ENCODE measurements around the gene ABCC5.

The ABCC5 gene

DNA sequence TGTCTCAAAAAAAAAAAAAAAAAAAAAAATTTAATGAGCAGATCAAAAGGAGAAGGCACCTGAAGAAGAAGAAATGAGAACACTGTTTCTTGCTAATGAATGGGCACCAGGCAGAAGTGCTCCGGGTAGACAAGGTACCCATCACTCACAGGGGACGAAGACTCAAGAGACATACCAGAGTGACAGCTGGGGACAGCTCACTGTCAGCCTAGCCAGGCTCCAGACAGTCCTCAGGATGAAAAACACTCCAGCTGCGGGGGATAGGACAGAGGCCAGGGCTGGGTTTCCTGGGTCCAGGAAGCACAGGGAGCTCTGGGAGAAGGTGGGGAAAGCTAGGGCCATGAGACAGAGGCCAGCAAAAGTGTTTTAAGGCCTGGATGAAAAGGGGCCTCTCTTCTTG, 84.5 kb downstream of the ABCC5 start:
- TF ChIP-seq CTCF (IDR thresholded peaks at IDR 0.05; ENCODE audit: insufficient read depth, low read length, poor library complexity, severe bottlenecking) (no peak), EZH2phosphoT487 (conservative IDR thresholded peaks at IDR 0.05; ENCODE audit: low read length) (no peak)
- Histone ChIP-seq H3K79me2 (ENCODE audit: insufficient read depth, low read length) (no peaks in the 10 kb centered on the region), H3F3A (ENCODE audit: insufficient read depth) (no peaks in the 10 kb centered on the region), H3K4me2 (ENCODE audit: low read depth, low read length, poor library complexity, severe bottlenecking) (no peak overlapping the region), H2AFZ (ENCODE audit: low read depth, low read length, severe bottlenecking) (no peak overlapping the region), H3K4me3 (ENCODE audit: insufficient read depth, low read length, poor library complexity, severe bottlenecking) (no peak overlapping the region), H3K9ac (ENCODE audit: low read length) (no peak overlapping the region), H3K9me3 (ENCODE audit: insufficient read depth, low read length) (no peaks in the 10 kb centered on the region), H4K20me1 (ENCODE audit: low read depth, low read length) (no peaks in the 10 kb centered on the region), H3K9me2 (replicated peaks; ENCODE audit: insufficient read depth, low read length) (no peaks in the 10 kb centered on the region), H3K36me3 (ENCODE audit: low read length) (no peaks in the 10 kb centered on the region), H3K27ac (ENCODE audit: low read depth, low read length) (no peak overlapping the region), H3K27me3 (ENCODE audit: low read length) (no peaks in the 10 kb centered on the region)

DNA sequence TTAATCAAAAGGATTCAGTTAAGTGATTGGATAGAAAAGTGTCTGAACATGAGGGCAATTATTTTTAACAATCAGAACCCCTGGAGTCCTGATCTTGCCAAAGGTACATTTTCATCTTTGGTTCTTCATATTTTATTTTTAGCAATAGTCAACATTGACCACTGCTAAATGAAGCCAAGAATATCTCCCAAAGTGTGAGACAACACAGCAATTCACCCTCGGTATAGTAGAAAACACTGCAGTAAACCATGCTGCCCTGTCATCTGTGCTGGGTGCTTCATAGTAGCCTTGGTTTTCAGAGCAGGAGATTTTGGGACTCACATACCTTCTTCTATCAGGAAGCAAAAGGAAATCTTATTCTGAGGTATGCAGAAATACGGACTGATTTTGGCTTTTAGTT, 85.8 kb downstream of the ABCC5 start:
- no peaks in the 10 kb centered on the region for H3K9me2 ChIP-seq (replicated peaks; ENCODE audit: insufficient read depth, low read length)
- H3K4me3 ChIP-seq (ENCODE audit: insufficient read depth, low read length, poor library complexity, severe bottlenecking) = no peak overlapping the region
- no peak for TF ChIP-seq EZH2phosphoT487 (conservative IDR thresholded peaks at IDR 0.05; ENCODE audit: low read length)
- no peak for TF ChIP-seq CTCF (IDR thresholded peaks at IDR 0.05; ENCODE audit: insufficient read depth, low read length, poor library complexity, severe bottlenecking)
- H3K9me3 ChIP-seq (ENCODE audit: insufficient read depth, low read length) = no peaks in the 10 kb centered on the region
- H3K27me3 ChIP-seq (ENCODE audit: low read length) = no peaks in the 10 kb centered on the region
- H3K4me2 ChIP-seq (ENCODE audit: low read depth, low read length, poor library complexity, severe bottlenecking) = no peak overlapping the region
- no peak overlapping the region for H3K9ac ChIP-seq (ENCODE audit: low read length)
- H2AFZ ChIP-seq (ENCODE audit: low read depth, low read length, severe bottlenecking) = no peak overlapping the region
- no peaks in the 10 kb centered on the region for H3F3A ChIP-seq (ENCODE audit: insufficient read depth)
- H3K79me2 ChIP-seq (ENCODE audit: insufficient read depth, low read length) = no peaks in the 10 kb centered on the region
- H4K20me1 ChIP-seq (ENCODE audit: low read depth, low read length) = no peaks in the 10 kb centered on the region
- H3K27ac ChIP-seq (ENCODE audit: low read depth, low read length) = no peak overlapping the region
- H3K36me3 ChIP-seq (ENCODE audit: low read length) = no peaks in the 10 kb centered on the region

DNA sequence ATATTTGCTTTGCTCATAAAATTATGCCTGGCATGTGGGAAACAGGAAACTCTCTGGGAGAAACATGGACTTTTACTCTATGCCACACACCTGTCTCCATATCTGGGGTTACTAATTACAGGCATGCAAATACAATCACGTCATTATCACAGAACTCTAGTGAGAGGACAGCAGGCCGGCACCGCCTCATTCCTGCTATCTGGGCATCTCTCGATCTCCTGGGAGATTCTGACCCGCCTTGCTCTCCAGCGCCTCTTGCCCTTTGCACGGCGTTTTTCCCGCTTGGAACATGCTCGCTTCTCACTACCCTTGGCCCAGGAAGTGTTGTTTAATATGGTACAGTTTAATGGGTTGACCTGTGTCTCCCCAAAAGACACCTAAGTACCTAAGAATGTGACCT, 87.6 kb downstream of the ABCC5 start:
- H3K4me2 ChIP-seq (ENCODE audit: low read depth, low read length, poor library complexity, severe bottlenecking) = no peak overlapping the region
- H3F3A ChIP-seq (ENCODE audit: insufficient read depth) = no peaks in the 10 kb centered on the region
- no peaks in the 10 kb centered on the region for H3K36me3 ChIP-seq (ENCODE audit: low read length)
- no peak overlapping the region for H3K4me3 ChIP-seq (ENCODE audit: insufficient read depth, low read length, poor library complexity, severe bottlenecking)
- no peaks in the 10 kb centered on the region for H3K9me3 ChIP-seq (ENCODE audit: insufficient read depth, low read length)
- no peak overlapping the region for H3K9ac ChIP-seq (ENCODE audit: low read length)
- no peaks in the 10 kb centered on the region for H4K20me1 ChIP-seq (ENCODE audit: low read depth, low read length)
- H3K79me2 ChIP-seq (ENCODE audit: insufficient read depth, low read length) = no peaks in the 10 kb centered on the region
- H3K27ac ChIP-seq (ENCODE audit: low read depth, low read length) = no peak overlapping the region
- no peaks in the 10 kb centered on the region for H3K9me2 ChIP-seq (replicated peaks; ENCODE audit: insufficient read depth, low read length)
- H3K27me3 ChIP-seq (ENCODE audit: low read length) = no peaks in the 10 kb centered on the region
- H2AFZ ChIP-seq (ENCODE audit: low read depth, low read length, severe bottlenecking) = no peak overlapping the region
- TF ChIP-seq EZH2phosphoT487 (conservative IDR thresholded peaks at IDR 0.05; ENCODE audit: low read length) (no peak), CTCF (IDR thresholded peaks at IDR 0.05; ENCODE audit: insufficient read depth, low read length, poor library complexity, severe bottlenecking) (no peak)

GRCh38 chr3:183927059-183927458, 90.6 kb downstream of the ABCC5 start:
- no peak overlapping the region for H3K9ac ChIP-seq (ENCODE audit: low read length)
- no peaks in the 10 kb centered on the region for H4K20me1 ChIP-seq (ENCODE audit: low read depth, low read length)
- H3K36me3 ChIP-seq (ENCODE audit: low read length) = no peaks in the 10 kb centered on the region
- TF ChIP-seq EZH2phosphoT487 (conservative IDR thresholded peaks at IDR 0.05; ENCODE audit: low read length) (no peak), CTCF (IDR thresholded peaks at IDR 0.05; ENCODE audit: insufficient read depth, low read length, poor library complexity, severe bottlenecking) (no peak)
- H3K27ac ChIP-seq (ENCODE audit: low read depth, low read length) = no peak overlapping the region
- no peaks in the 10 kb centered on the region for H3K27me3 ChIP-seq (ENCODE audit: low read length)
- no peak overlapping the region for H3K4me2 ChIP-seq (ENCODE audit: low read depth, low read length, poor library complexity, severe bottlenecking)
- H3K9me2 ChIP-seq (replicated peaks; ENCODE audit: insufficient read depth, low read length) = no peaks in the 10 kb centered on the region
- no peak overlapping the region for H2AFZ ChIP-seq (ENCODE audit: low read depth, low read length, severe bottlenecking)
- no peaks in the 10 kb centered on the region for H3K9me3 ChIP-seq (ENCODE audit: insufficient read depth, low read length)
- H3F3A ChIP-seq (ENCODE audit: insufficient read depth) = no peaks in the 10 kb centered on the region
- no peaks in the 10 kb centered on the region for H3K79me2 ChIP-seq (ENCODE audit: insufficient read depth, low read length)
- no peak overlapping the region for H3K4me3 ChIP-seq (ENCODE audit: insufficient read depth, low read length, poor library complexity, severe bottlenecking)
